Nephron (organoid): ENCODE results near the gene NXPH4.

Source experiments
- H3K27ac Mint-ChIP-seq, 3 experiments: 2 replicates each; pipeline ENCODE4 v1.8.0; 2020; ENCODE audit warnings: mixed read lengths in 3 of 3, mild to moderate bottlenecking in 2 of 3, moderate library complexity in 1 of 3
- H3K27me3 Mint-ChIP-seq: 2 replicates; pipeline ENCODE4 v1.8.0; 2021; ENCODE audit warnings: low read depth, mild to moderate bottlenecking, moderate library complexity, mixed read lengths
- H3K36me3 Mint-ChIP-seq: 2 replicates; pipeline ENCODE4 v1.8.0; 2020; ENCODE audit warnings: low read depth, mixed read lengths
- H3K4me1 Mint-ChIP-seq: 2 replicates; pipeline ENCODE4 v1.8.0; 2020; ENCODE audit warnings: mixed read lengths
- H3K4me3 Mint-ChIP-seq, 3 experiments: 2 replicates each; pipeline ENCODE4 v1.8.0; 2020; ENCODE audit warnings: mild to moderate bottlenecking in 3 of 3, mixed read lengths in 3 of 3, moderate library complexity in 2 of 3
- H3K9me3 Mint-ChIP-seq: 2 replicates; pipeline ENCODE4 v1.8.0; 2020; ENCODE audit warnings: mixed read lengths
- CTCF ChIP-seq, 3 experiments: fragments of 200-600 bp; sonication (generic); IDR thresholded peaks; one replicate each; pipeline ENCODE4 v1.5.0; 2021; ENCODE audit warnings: antibody characterized with exemption in 3 of 3; ENCODE audit not compliant: unreplicated experiment in 3 of 3

Gene NXPH4

GRCh38 chr12:57230381-57231155 is 14.0 kb downstream of the NXPH4 start:
- TF ChIP-seq CTCF (IDR thresholded peaks at IDR 0.05; ENCODE audit: unreplicated experiment in 3 of 3), result no peak
- Mint-ChIP-seq H3K27ac (peak overlapping the region; percentile 89 to 97 (median 96)), H3K4me3 (peak overlapping the region; percentile 96 to 99 (median 96))

GRCh38 chr12:57231276-57232021 is 14.9 kb downstream of the NXPH4 start:
- peaks cover 27% of the 10 kb centered on the region for H3K36me3 Mint-ChIP-seq
- TF ChIP-seq CTCF (IDR thresholded peaks at IDR 0.05; ENCODE audit: unreplicated experiment in 3 of 3), result no peak
- H3K27ac Mint-ChIP-seq, result no peak overlapping the region
- H3K9me3 Mint-ChIP-seq, result no peaks in the 10 kb centered on the region
- peaks cover 36% of the 10 kb centered on the region for H3K27me3 Mint-ChIP-seq
- peak overlapping the region; percentile 96 to 99 (median 96) for H3K4me3 Mint-ChIP-seq
- peaks cover 54% of the 10 kb centered on the region for H3K4me1 Mint-ChIP-seq

More at GRCh38 chr12:57230381-57231155, 14.0 kb downstream of the NXPH4 start:
- Mint-ChIP-seq H3K4me1 (peaks cover 62% of the 10 kb centered on the region), H3K27me3 (peaks cover 36% of the 10 kb centered on the region), H3K9me3 (no peaks in the 10 kb centered on the region), H3K36me3 (peaks cover 27% of the 10 kb centered on the region)

- no peak for TF ChIP-seq CTCF (IDR thresholded peaks at IDR 0.05; ENCODE audit: unreplicated experiment in 3 of 3)
- Mint-ChIP-seq H3K4me3 (peak overlapping the region; percentile 96 to 99 (median 96)), H3K36me3 (peaks cover 27% of the 10 kb centered on the region), H3K4me1 (peaks cover 52% of the 10 kb centered on the region), H3K27me3 (peaks cover 37% of the 10 kb centered on the region), H3K9me3 (no peaks in the 10 kb centered on the region), H3K27ac (no peak overlapping the region)
These were observed 15.7 kb downstream of the NXPH4 start for GRCh38 chr12:57232156-57232756.

GRCh38 chr12:57233357-57234232 is 17.0 kb downstream of the NXPH4 start:
- peaks cover 53% of the 10 kb centered on the region for H3K4me1 Mint-ChIP-seq
- H3K27me3 Mint-ChIP-seq, result peaks cover 42% of the 10 kb centered on the region
- no peaks in the 10 kb centered on the region for H3K9me3 Mint-ChIP-seq
- peak overlapping the region in 1 of 3 experiments; percentile 14 for H3K27ac Mint-ChIP-seq
- peak overlapping the region; percentile 19 to 67 (median 54) for H3K4me3 Mint-ChIP-seq
- H3K36me3 Mint-ChIP-seq, result peaks cover 27% of the 10 kb centered on the region
- TF ChIP-seq CTCF (IDR thresholded peaks at IDR 0.05; ENCODE audit: unreplicated experiment in 3 of 3), result no peak

- Mint-ChIP-seq H3K27me3 (peaks cover 48% of the 10 kb centered on the region), H3K4me1 (peaks cover 52% of the 10 kb centered on the region), H3K4me3 (peak overlapping the region; percentile 19 to 54 (median 49)), H3K9me3 (no peaks in the 10 kb centered on the region), H3K27ac (peak overlapping the region in 1 of 3 experiments; percentile 14), H3K36me3 (peaks cover 27% of the 10 kb centered on the region)
- no peak for TF ChIP-seq CTCF (IDR thresholded peaks at IDR 0.05; ENCODE audit: unreplicated experiment in 3 of 3)
These were observed 17.6 kb downstream of the NXPH4 start for GRCh38 chr12:57234233-57234570.
